NCI-H187 (cell line): ENCODE results near the gene KIF7.
"Not testable (repeated sequence)": the region's sequence is repeated elsewhere in the genome, so short reads cannot be mapped to it uniquely, and the experiment has no call there.

Experiments used
- DNase-seq, 2 experiments: peaks; one replicate each; lab custom pipeline; 2025; lab: John Stamatoyannopoulos, UW

KIF7 gene

GRCh38 chr15:89654847-89655805 is at the start of gene KIF7:
Gene KIF7, minus strand, starts transcription at chr15:89655467. Its CDS starts 2,537 bp downstream, at chr15:89652930.
- no peak for DNase-seq

DNA sequence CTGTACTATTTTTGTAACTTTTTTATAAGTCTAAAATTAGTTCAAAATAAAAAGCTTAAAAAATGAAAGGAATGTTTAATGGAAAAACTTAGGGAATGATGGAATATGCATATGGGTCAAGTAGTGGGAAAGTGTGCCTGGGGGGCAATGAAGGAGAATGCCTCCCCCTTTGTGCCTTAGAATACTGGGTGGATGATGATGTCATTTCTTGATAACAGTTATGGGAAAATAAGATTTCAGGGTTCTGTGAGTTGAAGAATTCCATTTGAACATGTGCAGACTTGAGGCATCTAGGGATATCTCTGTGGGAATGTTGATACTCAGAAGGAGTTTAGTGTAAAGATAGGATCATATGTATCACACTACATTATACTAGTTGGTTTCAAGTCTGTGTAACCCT is 49.1 kb upstream of the KIF7 start:
- no peak for DNase-seq

DNA sequence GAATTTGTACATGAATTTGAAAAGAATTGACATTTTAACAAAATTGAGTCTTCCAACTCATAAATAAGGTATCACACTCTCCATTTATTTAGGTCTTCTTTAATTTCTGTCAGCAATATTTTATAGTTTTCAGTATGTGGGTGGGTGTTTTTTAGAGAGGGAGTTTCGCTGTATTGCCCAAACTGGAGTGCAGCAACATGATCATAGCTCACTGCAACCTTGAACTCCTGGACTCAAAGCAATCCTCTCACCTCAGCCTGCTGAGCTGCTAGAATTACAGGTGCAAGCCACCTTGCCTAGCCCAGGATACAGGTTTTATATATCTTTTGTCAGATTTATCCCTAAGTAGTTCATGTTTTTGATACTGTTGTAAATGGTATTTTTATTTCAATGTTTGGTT is 39.9 kb upstream of the KIF7 start:
- DNase-seq = no peak

DNA sequence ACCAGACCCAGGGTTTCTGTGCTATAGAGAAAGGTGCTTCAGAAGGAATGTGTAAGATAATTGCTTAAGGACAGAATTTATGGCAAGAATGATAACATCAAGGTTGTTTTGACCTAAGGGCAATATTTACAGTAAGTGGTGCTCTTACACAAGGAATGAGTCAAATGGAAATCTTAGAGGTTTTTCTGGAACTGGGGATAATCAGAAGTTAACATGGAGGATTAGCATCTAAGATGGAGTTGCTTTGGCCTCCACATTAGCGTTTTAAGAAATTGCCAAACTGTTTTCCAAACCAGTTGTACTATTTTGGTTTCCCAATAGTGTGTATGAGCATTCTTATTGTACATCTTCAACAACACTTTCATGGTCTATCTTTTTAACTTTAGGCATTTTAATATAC is 38.4 kb upstream of the KIF7 start:
- no peak for DNase-seq

GRCh38 chr15:89693091-89693490 is 37.8 kb upstream of the KIF7 start:
- DNase-seq = no peak

- DNase-seq = peak; percentile 57 to 63
Measured at GRCh38 chr15:89690276-89691218, 35.3 kb upstream of the KIF7 start, which contains the start of the genes PEX11A and WDR93. Gene PEX11A, minus strand, starts transcription at chr15:89690754. Its CDS starts 122 bp downstream, at chr15:89690632. Gene WDR93, plus strand, starts transcription at chr15:89690811. Its CDS starts 10,936 bp downstream, at chr15:89701747.

GRCh38 chr15:89689930-89690275 is 34.6 kb upstream of the KIF7 start:
- not testable (repeated sequence) for DNase-seq

DNA sequence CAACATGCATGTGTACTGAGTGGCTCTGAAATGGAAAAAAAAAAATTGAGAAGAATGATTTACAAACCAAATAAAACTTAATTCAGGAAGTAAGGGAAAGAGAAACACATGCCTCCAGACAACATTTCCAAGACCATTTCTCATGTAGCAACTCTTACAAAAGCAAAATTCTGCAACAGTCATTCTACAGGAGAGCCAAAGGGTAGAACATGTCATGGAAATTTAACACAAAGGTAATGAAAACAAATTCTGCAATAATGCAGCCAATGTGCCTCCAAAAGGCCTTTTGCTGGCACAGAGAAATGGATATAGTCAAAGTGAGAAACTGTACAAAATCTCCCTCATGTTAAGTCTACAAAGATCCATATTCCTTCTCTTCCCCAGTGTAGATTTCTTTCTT is 31.3 kb upstream of the KIF7 start:
- no peak for DNase-seq

- DNase-seq = no peak
Measured at GRCh38 chr15:89685995-89686394, 30.7 kb upstream of the KIF7 start.

GRCh38 chr15:89681146-89681545 is 25.9 kb upstream of the KIF7 start:
- no peak for DNase-seq

DNA sequence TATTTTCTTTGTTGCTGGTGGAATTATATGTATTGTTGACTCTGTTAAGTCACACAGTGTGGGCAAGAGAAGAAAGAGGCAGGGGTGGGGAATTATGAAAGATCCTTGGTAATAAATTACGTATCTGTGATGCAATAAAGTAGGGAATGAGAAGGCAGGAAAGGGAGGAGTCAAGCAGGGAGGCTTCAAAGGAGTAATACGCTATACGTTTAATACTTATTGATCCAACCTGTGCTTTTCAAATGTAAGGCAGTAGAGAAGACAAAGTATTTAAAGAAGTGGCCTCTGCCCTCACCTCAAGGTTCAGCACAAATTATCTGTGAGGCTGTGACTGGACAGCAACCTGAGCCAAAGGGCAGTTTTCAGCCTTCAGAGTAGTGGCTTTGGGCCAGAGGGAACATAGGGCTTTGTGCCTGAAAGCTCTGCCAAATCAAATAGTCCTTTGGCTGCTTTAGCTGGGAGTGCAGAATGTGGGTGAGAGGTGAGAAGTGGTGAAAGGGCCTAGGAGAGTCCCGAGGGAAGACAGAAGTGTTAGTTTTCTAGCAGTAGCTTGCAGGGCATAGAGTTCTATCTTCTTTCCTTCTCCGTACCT is 25.1 kb upstream of the KIF7 start:
- DNase-seq = no peak

DNA sequence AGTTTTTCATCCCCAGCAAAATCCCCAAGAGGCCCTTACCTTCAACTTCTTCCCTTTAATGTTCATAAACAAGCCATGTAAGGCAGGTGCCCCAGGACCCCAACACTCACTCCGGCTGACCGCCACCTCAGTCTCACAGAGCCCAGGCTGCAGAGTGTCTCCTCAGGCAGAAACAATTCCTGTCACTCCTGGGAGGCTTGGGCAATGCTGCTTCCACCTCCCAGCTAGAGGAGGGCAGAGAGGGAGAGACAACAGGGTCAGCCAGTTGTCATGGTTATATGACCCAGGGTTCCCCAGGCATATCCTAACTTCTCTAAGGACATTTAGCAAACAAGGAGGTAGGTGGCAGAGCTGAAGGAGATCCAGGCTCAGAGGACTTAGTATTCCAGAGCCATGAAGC is 23.9 kb upstream of the KIF7 start, which contains the start of gene PLIN1:
Gene PLIN1, minus strand, starts transcription at position 156 of the 400 bp plus-strand sequence. CDS start 1,878 bp downstream, outside the sequence.
- DNase-seq = no peak

- DNase-seq = no peak
Measured at GRCh38 chr15:89677381-89677780, 22.1 kb upstream of the KIF7 start.

GRCh38 chr15:89675606-89676005 is 20.3 kb upstream of the KIF7 start:
- DNase-seq = no peak

GRCh38 chr15:89674526-89674925 is 19.3 kb upstream of the KIF7 start:
- no peak for DNase-seq

DNA sequence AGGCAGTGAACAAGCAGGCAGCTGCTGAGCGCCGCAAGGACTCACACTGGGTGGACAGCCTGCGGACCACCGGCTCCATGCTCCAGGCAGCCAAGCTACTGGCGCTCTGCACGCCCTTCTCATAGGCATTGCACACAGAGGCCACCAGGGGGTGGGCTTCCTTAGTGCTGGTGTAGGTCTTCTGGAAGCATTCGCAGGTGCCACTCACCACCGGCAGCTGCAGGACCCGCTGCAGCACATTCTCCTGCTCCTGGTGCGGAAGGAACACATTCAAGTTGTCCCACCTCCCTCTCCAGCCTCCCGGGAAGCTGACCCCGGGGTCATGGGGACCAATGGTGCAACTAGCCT is 17.9 kb upstream of the KIF7 start:
- DNase-seq = peak in 1 of 2 experiments; percentile 16

GRCh38 chr15:89672221-89673164 is 17.2 kb upstream of the KIF7 start:
- DNase-seq = no peak

DNA sequence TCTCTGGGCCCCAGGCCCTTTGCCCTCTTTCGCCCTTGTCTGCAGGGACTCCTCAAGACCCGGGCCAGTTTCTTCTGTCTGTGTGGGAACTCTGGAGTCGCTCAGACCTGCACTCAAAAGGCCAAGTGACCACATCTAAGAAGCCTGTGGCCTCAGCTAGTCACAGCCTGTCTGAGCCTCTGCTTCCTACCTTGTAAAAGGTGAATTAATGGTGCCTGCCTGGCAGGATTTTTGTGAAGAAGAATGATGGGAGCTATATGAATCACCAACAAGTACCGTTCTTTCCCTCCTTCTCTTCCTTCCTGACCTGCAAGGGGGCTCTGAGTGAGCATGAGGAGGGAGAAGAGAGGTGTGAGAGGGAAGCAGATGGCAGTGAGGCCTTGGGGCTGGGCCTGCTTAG is 16.4 kb upstream of the KIF7 start:
- no peak for DNase-seq

GRCh38 chr15:89670971-89671560 is 15.8 kb upstream of the KIF7 start:
- DNase-seq = no peak

GRCh38 chr15:89669941-89670340 is 14.7 kb upstream of the KIF7 start:
- no peak for DNase-seq
